BE2C (cell line): ENCODE measurements around the gene TGFB3.

ENCODE experiments used
- DNase-seq: peaks from one replicate; pipeline ENCODE4 v3.0.0-alpha.2; 2020
- H3K27me3 ChIP-seq: fragments of 250-450 bp; sonication (Bioruptor Pico); 2 replicates; pipeline ENCODE4 v1.5.1; 2020; ENCODE audit warnings: mild to moderate bottlenecking
- H3K36me3 ChIP-seq: fragments of 250-450 bp; sonication (Bioruptor Pico); 2 replicates; pipeline ENCODE4 v1.5.1; 2020; ENCODE audit warnings: mild to moderate bottlenecking
- H3K4me1 ChIP-seq: fragments of 250-450 bp; sonication (Bioruptor Pico); 2 replicates; pipeline ENCODE4 v1.5.1; 2020
- H3K4me3 ChIP-seq: 2 replicates; pipeline ENCODE4 v1.5.1; 2011; ENCODE audit warnings: low read depth, low read length
- H3K9me3 ChIP-seq: fragments of 250-450 bp; sonication (Bioruptor Pico); 2 replicates; pipeline ENCODE4 v1.5.1; 2020
- CTCF ChIP-seq: IDR thresholded peaks from 2 replicates; pipeline ENCODE4 v1.5.1; 2012; ENCODE audit warnings: mild to moderate bottlenecking, low read depth, low read length

TGFB3 gene

DNA sequence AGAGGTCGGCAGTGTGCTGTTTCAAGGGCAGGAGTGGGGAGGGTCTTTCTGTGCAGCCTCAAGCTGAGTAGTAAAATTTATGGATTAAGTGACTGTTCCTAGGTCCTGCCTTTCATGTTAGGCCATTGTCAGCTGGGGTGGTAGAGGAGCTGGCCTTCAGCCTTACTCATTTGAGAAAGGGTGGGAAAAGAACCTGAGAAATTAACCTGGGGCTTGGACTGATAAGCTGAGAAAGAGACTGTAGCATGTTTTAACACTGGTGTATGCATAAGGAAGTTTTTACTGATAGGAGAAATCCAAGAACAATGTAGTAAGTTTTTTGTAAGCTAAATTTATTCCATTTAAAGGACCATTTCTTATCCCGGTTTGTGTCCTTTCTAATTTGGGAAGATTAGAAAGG lies 24.5 kb upstream of the TGFB3 start:
- H3K9me3 ChIP-seq = no peaks in the 10 kb centered on the region
- no peak for TF ChIP-seq CTCF
- no peaks in the 10 kb centered on the region for H3K4me1 ChIP-seq
- H3K4me3 ChIP-seq = no peak overlapping the region
- no peak for DNase-seq
- H3K36me3 ChIP-seq = no peaks in the 10 kb centered on the region
- no peaks in the 10 kb centered on the region for H3K27me3 ChIP-seq

GRCh38 chr14:76002383-76002782 lies 20.6 kb upstream of the TGFB3 start:
- Histone ChIP-seq H3K9me3 (no peaks in the 10 kb centered on the region), H3K4me1 (no peaks in the 10 kb centered on the region), H3K36me3 (no peaks in the 10 kb centered on the region; the same call in 1 of the 2 replicates), H3K27me3 (no peaks in the 10 kb centered on the region), H3K4me3 (no peak overlapping the region)
- TF ChIP-seq CTCF = no peak
- DNase-seq = no peak

GRCh38 chr14:75999511-76000190 lies 17.9 kb upstream of the TGFB3 start:
- Histone ChIP-seq H3K4me1 (no peaks in the 10 kb centered on the region), H3K36me3 (no peaks in the 10 kb centered on the region; the same call in 1 of the 2 replicates), H3K4me3 (no peak overlapping the region), H3K27me3 (no peaks in the 10 kb centered on the region), H3K9me3 (no peaks in the 10 kb centered on the region)
- no peak for TF ChIP-seq CTCF
- no peak for DNase-seq

GRCh38 chr14:75996488-75996887 lies 14.7 kb upstream of the TGFB3 start:
- Histone ChIP-seq H3K27me3 (no peaks in the 10 kb centered on the region), H3K4me3 (no peak overlapping the region), H3K36me3 (no peaks in the 10 kb centered on the region; the same call in 1 of the 2 replicates), H3K4me1 (peaks cover 5% of the 10 kb centered on the region; the same call in 1 of the 2 replicates), H3K9me3 (no peaks in the 10 kb centered on the region)
- DNase-seq = no peak
- TF ChIP-seq CTCF = no peak

DNA sequence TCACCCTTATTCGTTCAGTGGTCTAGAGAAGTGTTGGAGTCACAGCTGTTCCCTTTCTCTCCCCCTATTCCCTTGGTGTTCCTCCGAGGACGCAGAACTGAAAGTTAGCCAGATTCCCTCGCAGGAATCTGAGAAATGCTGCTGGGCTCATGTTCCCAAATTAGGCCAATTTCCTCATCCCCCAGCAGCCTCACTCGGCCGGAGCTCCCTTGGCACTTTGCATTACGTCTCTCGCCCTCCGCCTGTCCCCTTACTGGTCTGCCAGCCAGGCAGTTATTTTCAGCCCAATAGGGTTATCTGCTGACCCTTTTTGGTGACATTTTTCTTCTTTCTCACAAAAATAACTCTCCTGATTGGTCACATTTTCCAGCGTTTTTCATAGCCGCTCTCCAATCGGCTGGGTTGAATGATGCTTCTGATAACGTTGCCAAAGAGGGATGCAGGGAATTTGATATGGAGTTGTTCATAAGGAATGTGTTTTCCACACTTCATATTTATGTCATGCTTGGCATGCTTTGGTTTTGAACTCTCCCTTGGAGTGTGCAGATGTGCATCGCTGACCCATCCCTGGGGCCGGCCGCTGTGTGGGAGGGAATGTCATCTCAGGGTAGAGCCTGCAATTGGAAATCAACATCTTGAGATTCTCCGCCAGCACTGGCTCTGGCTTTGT lies 13.7 kb upstream of the TGFB3 start:
- no peak for DNase-seq
- H3K36me3 ChIP-seq = no peaks in the 10 kb centered on the region; the same call in 1 of the 2 replicates
- no peak overlapping the region for H3K4me3 ChIP-seq
- TF ChIP-seq CTCF = no peak
- H3K4me1 ChIP-seq = peaks cover 7% of the 10 kb centered on the region
- H3K9me3 ChIP-seq = no peaks in the 10 kb centered on the region
- no peaks in the 10 kb centered on the region for H3K27me3 ChIP-seq

GRCh38 chr14:75993567-75994041 lies 11.8 kb upstream of the TGFB3 start:
- H3K4me1 ChIP-seq = peaks cover 10% of the 10 kb centered on the region
- no peaks in the 10 kb centered on the region; the same call in 1 of the 2 replicates for H3K36me3 ChIP-seq
- H3K9me3 ChIP-seq = no peaks in the 10 kb centered on the region
- peak; percentile 15 for DNase-seq
- no peaks in the 10 kb centered on the region for H3K27me3 ChIP-seq
- TF ChIP-seq CTCF = peak; percentile 41
- H3K4me3 ChIP-seq = no peak overlapping the region
